OCI-LY1 (cell line): Measurements from ENCODE around the gene ARL6IP4.
"Not testable (repeated sequence)": the region's sequence is repeated elsewhere in the genome, so short reads cannot be mapped to it uniquely, and the experiment has no call there.

ENCODE experiments used
- H2AFZ ChIP-seq: fragments of 200-600 bp; sonication (generic), shearing (Covaris generic); 2 replicates; pipeline ENCODE4 v1.6.0; 2014; ENCODE audit warnings: antibody characterized with exemption, mild to moderate bottlenecking, low read length
- H3F3A ChIP-seq: fragments of 200-600 bp; sonication (generic), shearing (Covaris generic); 2 replicates; pipeline ENCODE4 v1.6.0; 2014; ENCODE audit warnings: mild to moderate bottlenecking, antibody characterized with exemption, low read length, moderate library complexity; ENCODE audit not compliant: insufficient read depth
- H3K27ac ChIP-seq: fragments of 200-600 bp; sonication (generic); 2 replicates; pipeline ENCODE4 v1.5.1; 2014; ENCODE audit warnings: low read length, mixed run types, mild to moderate bottlenecking, low read depth; ENCODE audit not compliant: poor library complexity, severe bottlenecking
- H3K27me3 ChIP-seq: fragments of 200-600 bp; sonication (generic); 2 replicates; pipeline ENCODE4 v1.6.0; 2014; ENCODE audit warnings: antibody characterized with exemption, mild to moderate bottlenecking, low read length, moderate library complexity; ENCODE audit not compliant: insufficient read depth
- H3K36me3 ChIP-seq: fragments of 200-600 bp; sonication (generic); 2 replicates; pipeline ENCODE4 v1.6.1; 2014; ENCODE audit warnings: mild to moderate bottlenecking, antibody characterized with exemption, low read length, moderate library complexity, mixed read lengths; ENCODE audit not compliant: insufficient read depth
- H3K4me1 ChIP-seq: fragments of 200-600 bp; sonication (generic); 2 replicates; pipeline ENCODE4 v1.5.1; 2014; ENCODE audit warnings: mild to moderate bottlenecking, low read length, moderate library complexity; ENCODE audit not compliant: insufficient read depth, severe bottlenecking
- H3K4me2 ChIP-seq: fragments of 200-600 bp; sonication (generic), shearing (Covaris generic); 2 replicates; pipeline ENCODE4 v1.6.1; 2014; ENCODE audit warnings: low read length
- H3K4me3 ChIP-seq: fragments of 200-600 bp; sonication (generic); 2 replicates; pipeline ENCODE4 v1.5.1; 2014; ENCODE audit warnings: low read length, low read depth, mild to moderate bottlenecking, mixed read lengths; ENCODE audit not compliant: poor library complexity, severe bottlenecking
- H3K79me2 ChIP-seq: fragments of 200-600 bp; shearing (Covaris generic); 2 replicates; pipeline ENCODE4 v1.6.1; 2016; ENCODE audit warnings: mixed run types, low read length, mixed read lengths; ENCODE audit not compliant: insufficient read depth
- H3K9ac ChIP-seq: fragments of 200-600 bp; sonication (generic), shearing (Covaris generic); 2 replicates; pipeline ENCODE4 v1.6.1; 2014; ENCODE audit warnings: mild to moderate bottlenecking, low read length, mixed read lengths
- H3K9me2 ChIP-seq: fragments of 200-600 bp; sonication (generic), shearing (Covaris generic); 2 replicates; pipeline ENCODE4 v1.6.1; 2014; ENCODE audit warnings: low read depth, mild to moderate bottlenecking, low read length, mixed read lengths
- H3K9me3 ChIP-seq: fragments of 200-600 bp; shearing (Covaris generic); 2 replicates; pipeline ENCODE4 v1.6.1; 2014; ENCODE audit warnings: low read length, mixed read lengths
- H4K20me1 ChIP-seq: fragments of 200-600 bp; sonication (generic), shearing (Covaris generic); 2 replicates; pipeline ENCODE4 v1.6.0; 2016; ENCODE audit warnings: mild to moderate bottlenecking, low read length; ENCODE audit not compliant: insufficient read depth
- EZH2 ChIP-seq: fragments of 200-600 bp; sonication (generic), shearing (Covaris generic); IDR thresholded peaks from 2 replicates; pipeline ENCODE4 v1.8.0; 2017; ENCODE audit warnings: borderline replicate concordance, mixed run types, mild to moderate bottlenecking, antibody characterized with exemption, low read length, moderate library complexity, mixed read lengths
- TF ChIP-seq, protein P1 (sequence below): fragments of 200-600 bp; sonication (generic), shearing (Covaris generic); IDR thresholded peaks from 2 replicates; pipeline ENCODE4 v1.5.1; 2017; ENCODE audit warnings: mild to moderate bottlenecking, antibody characterized with exemption, low read length, moderate library complexity, mixed read lengths

ARL6IP4 gene

DNA sequence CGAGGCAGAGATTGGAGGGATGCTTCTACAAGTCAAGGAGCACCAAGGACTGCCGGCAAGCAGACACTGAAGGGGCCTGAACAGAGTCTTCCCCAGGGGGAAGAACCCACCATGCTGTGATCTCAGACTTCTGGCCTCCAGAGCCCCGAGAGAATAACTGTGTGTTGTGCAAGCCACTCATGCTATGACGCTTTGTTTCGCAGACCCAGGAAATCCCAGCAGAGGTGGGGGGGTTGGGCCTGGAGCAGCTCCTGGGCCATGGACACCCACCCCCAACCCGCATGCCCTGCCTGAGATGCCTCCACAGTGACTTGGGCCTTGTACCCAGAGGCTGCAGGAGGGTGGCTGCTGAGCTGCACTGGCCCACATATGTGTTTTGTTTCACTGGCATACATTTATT lies 31.2 kb downstream of the ARL6IP4 start:
- TF ChIP-seq, protein P1, sequence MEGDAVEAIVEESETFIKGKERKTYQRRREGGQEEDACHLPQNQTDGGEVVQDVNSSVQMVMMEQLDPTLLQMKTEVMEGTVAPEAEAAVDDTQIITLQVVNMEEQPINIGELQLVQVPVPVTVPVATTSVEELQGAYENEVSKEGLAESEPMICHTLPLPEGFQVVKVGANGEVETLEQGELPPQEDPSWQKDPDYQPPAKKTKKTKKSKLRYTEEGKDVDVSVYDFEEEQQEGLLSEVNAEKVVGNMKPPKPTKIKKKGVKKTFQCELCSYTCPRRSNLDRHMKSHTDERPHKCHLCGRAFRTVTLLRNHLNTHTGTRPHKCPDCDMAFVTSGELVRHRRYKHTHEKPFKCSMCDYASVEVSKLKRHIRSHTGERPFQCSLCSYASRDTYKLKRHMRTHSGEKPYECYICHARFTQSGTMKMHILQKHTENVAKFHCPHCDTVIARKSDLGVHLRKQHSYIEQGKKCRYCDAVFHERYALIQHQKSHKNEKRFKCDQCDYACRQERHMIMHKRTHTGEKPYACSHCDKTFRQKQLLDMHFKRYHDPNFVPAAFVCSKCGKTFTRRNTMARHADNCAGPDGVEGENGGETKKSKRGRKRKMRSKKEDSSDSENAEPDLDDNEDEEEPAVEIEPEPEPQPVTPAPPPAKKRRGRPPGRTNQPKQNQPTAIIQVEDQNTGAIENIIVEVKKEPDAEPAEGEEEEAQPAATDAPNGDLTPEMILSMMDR, result no peak
- TF ChIP-seq EZH2, result no peak
- Histone ChIP-seq H3K36me3 (peaks cover 89% of the 10 kb centered on the region), H4K20me1 (no peaks in the 10 kb centered on the region), H3K4me3 (no peak overlapping the region), H3K79me2 (no peaks in the 10 kb centered on the region; the same call in 1 of the 2 replicates), H2AFZ (no peak overlapping the region), H3K4me2 (no peak overlapping the region), H3K27ac (no peak overlapping the region), H3K9ac (no peak overlapping the region), H3F3A (no peaks in the 10 kb centered on the region), H3K27me3 (no peaks in the 10 kb centered on the region), H3K9me2 (no peaks in the 10 kb centered on the region), H3K9me3 (no peaks in the 10 kb centered on the region), H3K4me1 (no peaks in the 10 kb centered on the region)

DNA sequence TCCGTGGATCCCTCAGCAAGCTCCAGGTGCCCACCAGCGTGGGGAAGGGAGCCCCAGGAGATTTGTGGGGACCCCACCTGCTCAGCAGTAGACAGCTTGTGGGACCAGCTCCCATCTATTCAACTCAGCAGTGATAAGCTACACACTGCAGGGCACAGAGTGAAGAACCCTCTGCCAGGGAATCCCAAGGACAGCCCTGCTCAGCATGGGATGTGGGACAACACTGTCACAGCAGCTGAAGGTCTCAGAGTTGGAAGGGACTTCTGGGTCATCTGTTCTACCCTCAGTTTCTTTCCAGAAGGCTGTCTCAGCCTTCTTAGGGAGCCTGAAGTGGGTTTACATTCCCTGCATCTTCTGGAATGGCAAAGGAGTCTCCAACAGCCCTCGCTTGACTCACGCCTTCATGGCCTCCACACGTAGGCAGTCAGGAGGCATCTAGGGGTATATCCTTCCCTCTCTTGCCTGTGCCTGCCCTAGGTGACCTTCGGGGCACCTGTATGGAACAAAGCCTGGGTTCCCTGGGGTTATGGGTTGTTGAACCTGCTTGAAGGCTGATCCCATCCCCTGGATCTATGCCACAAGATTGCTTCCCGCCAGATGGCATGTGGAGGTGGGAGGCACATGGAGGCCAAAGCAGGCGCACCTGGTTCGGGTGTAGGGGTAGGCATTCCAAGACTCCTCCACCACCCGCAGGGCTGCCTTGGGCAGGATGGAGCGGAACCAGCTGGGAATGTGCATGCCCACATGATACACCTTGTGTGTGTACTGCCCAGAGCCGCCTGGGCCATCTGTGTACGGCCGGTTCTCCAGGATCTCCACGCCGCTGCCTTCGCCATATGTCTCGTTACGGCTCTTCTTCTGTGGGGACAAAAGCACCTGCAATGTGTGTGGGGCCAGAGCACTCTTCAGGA lies 33.0 kb downstream of the ARL6IP4 start:
- Histone ChIP-seq H4K20me1 (no peaks in the 10 kb centered on the region), H3F3A (no peaks in the 10 kb centered on the region), H3K27ac (no peak overlapping the region)

DNA sequence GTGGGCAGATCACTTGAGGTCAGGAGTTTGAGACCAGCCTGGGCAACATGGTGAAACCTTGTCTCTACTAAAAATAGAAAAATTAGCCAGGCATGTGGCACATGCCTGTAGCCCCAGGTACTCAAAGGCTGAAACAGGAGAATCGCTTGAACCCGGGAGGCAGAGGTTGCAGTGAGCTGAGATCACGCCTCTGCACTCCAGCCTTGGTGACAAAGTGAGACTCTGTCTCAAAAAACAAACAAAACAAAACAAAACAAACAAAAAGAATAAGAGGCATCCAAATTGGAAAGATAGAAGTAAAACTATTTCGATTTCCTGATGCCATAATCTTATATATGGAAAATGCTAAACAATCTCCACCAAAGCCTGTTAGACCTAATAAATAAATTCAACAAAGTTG lies 34.0 kb downstream of the ARL6IP4 start:
- not testable (repeated sequence) for H3K4me1 ChIP-seq, H3K9me3 ChIP-seq, H3K4me2 ChIP-seq, H3K4me3 ChIP-seq, H3K9ac ChIP-seq, H3K27ac ChIP-seq, H3K79me2 ChIP-seq, H3K27me3 ChIP-seq, H2AFZ ChIP-seq, H3F3A ChIP-seq, H4K20me1 ChIP-seq, H3K9me2 ChIP-seq
- H3K36me3 ChIP-seq, result peaks cover 70% of the 10 kb centered on the region

More for the DNA sequence above, 33.0 kb downstream of the ARL6IP4 start:
- H3K27me3 ChIP-seq, result no peaks in the 10 kb centered on the region
- no peaks in the 10 kb centered on the region for H3K9me2 ChIP-seq
- H2AFZ ChIP-seq, result no peak overlapping the region
- no peaks in the 10 kb centered on the region; the same call in 1 of the 2 replicates for H3K79me2 ChIP-seq
- no peak overlapping the region for H3K9ac ChIP-seq
- H3K9me3 ChIP-seq, result no peaks in the 10 kb centered on the region
- H3K36me3 ChIP-seq, result peaks cover 78% of the 10 kb centered on the region
- H3K4me1 ChIP-seq, result no peaks in the 10 kb centered on the region
- no peak for TF ChIP-seq EZH2
- TF ChIP-seq, protein P1, result no peak
- H3K4me2 ChIP-seq, result no peak overlapping the region
- no peak overlapping the region for H3K4me3 ChIP-seq
